CD4-positive, alpha-beta memory T cell (primary cell): ENCODE results near the gene ACOT7. TPM values are rescaled to one million over a fixed set of nuclear protein-coding genes. Genes with fewer than 3 reads are reported as not detected.
A peak's percentile ranks its signal among the peaks of the same experiment; 100 is the strongest.

Experiments
- CTCF ChIA-PET: fragments of 350-600 bp; sonication (Branson Sonifier 250); formaldehyde crosslinking; loops from one replicate; lab custom pipeline; 2021; ENCODE audit warnings: inconsistent platforms; ENCODE audit not compliant: partially characterized antibody; lab: Charles Lee
- POLR2A ChIA-PET: fragments of 350-600 bp; sonication (Branson Sonifier 250); formaldehyde crosslinking; loops from one replicate; lab custom pipeline; 2021; ENCODE audit not compliant: partially characterized antibody; lab: Charles Lee
- DNase-seq, 5 donors: peaks; one replicate each; pipeline versions ENCODE4 v3.0.0 to v3.0.0-alpha.2; 2020 to 2022; ENCODE audit warnings: mixed read lengths in 1 of 5
- H3K27ac ChIP-seq: one replicate; pipeline ENCODE4 v1.7.0; 2013; ENCODE audit warnings: low read depth, low read length
- H3K27me3 ChIP-seq: 2 replicates; pipeline ENCODE4 v1.7.0; 2013; ENCODE audit warnings: mild to moderate bottlenecking, low read length, moderate library complexity; ENCODE audit not compliant: insufficient read depth
- H3K36me3 ChIP-seq: 2 replicates; pipeline ENCODE4 v1.7.0; 2013; ENCODE audit warnings: mild to moderate bottlenecking, low read length, moderate library complexity; ENCODE audit not compliant: insufficient read depth
- H3K4me1 ChIP-seq: 2 replicates; pipeline ENCODE4 v1.7.0; 2013; ENCODE audit warnings: mild to moderate bottlenecking, low read length, moderate library complexity; ENCODE audit not compliant: insufficient read depth
- H3K4me3 ChIP-seq, 2 donors: one replicate each; pipeline ENCODE4 v1.7.0; 2013; ENCODE audit warnings: low read length in 2 of 2, mild to moderate bottlenecking in 1 of 2
- H3K9me3 ChIP-seq, 2 donors: one replicate each; pipeline ENCODE4 v1.7.0; 2013; ENCODE audit warnings: low read length in 2 of 2, control low read depth in 1 of 2; ENCODE audit not compliant: control insufficient read depth in 1 of 2
- H3K27ac Mint-ChIP-seq, 7 donors: one replicate each; pipeline ENCODE4 v1.8.0; 2020 to 2021; ENCODE audit warnings: mixed read lengths in 7 of 7, mild to moderate bottlenecking in 6 of 7, inconsistent platforms in 3 of 7, moderate library complexity in 3 of 7
- H3K27me3 Mint-ChIP-seq, 2 donors: one replicate each; pipeline ENCODE4 v1.8.0; 2020 to 2021; ENCODE audit warnings: mixed read lengths in 2 of 2
- H3K36me3 Mint-ChIP-seq, 2 donors: one replicate each; pipeline ENCODE4 v1.8.0; 2020 to 2021; ENCODE audit warnings: mixed read lengths in 2 of 2, inconsistent platforms in 1 of 2, mild to moderate bottlenecking in 1 of 2
- H3K4me1 Mint-ChIP-seq, 4 donors: one replicate each; pipeline ENCODE4 v1.8.0; 2020 to 2021; ENCODE audit warnings: mixed read lengths in 4 of 4, mild to moderate bottlenecking in 1 of 4
- H3K4me3 Mint-ChIP-seq, 8 donors: one replicate each; pipeline ENCODE4 v1.8.0; 2020 to 2021; ENCODE audit warnings: mixed read lengths in 8 of 8, mild to moderate bottlenecking in 7 of 8, moderate library complexity in 6 of 8, inconsistent platforms in 3 of 8
- H3K9me3 Mint-ChIP-seq, 8 donors: one replicate each; pipeline ENCODE4 v1.8.0; 2020 to 2021; ENCODE audit warnings: mixed read lengths in 8 of 8, mild to moderate bottlenecking in 5 of 8, inconsistent platforms in 3 of 8, moderate library complexity in 1 of 8
- intact Hi-C: fragments of 100-400 bp; cut with micrococcal nuclease; formaldehyde crosslinking; loops from one replicate; pipeline ENCODE4 v1.15.1; 2023
- polyA plus RNA-seq, 2 donors: library from polyadenylated mRNA; unstranded; fragments of 300-500 nt; fragmentation: Illumina TruSeq; gene quantifications; one replicate each; pipeline ENCODE4 v1.2.3, GENCODE V29; 2021
- total RNA-seq, 2 experiments: library from RNA; stranded (reverse); gene quantifications; one replicate each; pipeline ENCODE4 v1.2.3, GENCODE V29; 2021

ACOT7 gene
- total and polyA plus RNA-seq, 4 experiments from 2014 or later: 2.7 to 7.4 (median 4.8) TPM

DNA sequence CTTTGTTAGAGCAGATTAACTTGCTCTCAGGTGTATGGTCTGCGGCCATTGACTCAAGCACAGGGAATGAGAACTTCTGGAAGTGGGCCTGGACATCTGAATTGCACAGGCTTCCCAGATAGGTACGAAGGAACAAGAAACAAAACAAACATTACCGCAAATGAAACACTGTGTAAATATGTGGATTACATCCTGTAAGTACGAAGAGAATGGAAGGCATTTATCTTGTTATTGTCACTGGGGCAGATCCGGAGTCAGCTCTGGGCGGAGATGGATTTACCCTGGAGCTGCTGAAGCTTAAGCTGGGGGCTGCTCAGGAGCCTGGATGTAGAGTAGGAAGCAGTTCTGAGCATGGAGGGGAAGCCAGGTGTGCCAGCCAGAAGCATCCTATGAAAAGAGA is 19.3 kb upstream of the ACOT7 start:
- intact Hi-C loops: no loop called here
- peaks cover 8% of the 10 kb centered on the region for H3K4me1 ChIP-seq
- Mint-ChIP-seq H3K27ac (peak overlapping the region in 1 of 7 donors; percentile 16), H3K4me1 (peaks cover 1 to 7% (median 5%) of the 10 kb centered on the region in 4 donors), H3K9me3 (no peaks in the 10 kb centered on the region), H3K27me3 (peaks cover 38 to 48% of the 10 kb centered on the region in 2 donors), H3K4me3 (no peak overlapping the region), H3K36me3 (no peaks in the 10 kb centered on the region)
- no peak overlapping the region for H3K27ac ChIP-seq
- no peak for DNase-seq
- peaks cover 34% of the 10 kb centered on the region for H3K27me3 ChIP-seq
- no peaks in the 10 kb centered on the region for H3K9me3 ChIP-seq
- no peaks in the 10 kb centered on the region for H3K36me3 ChIP-seq
- CTCF ChIA-PET: interaction anchor here (1.4 to 5.5 kb wide), 5 partner anchors 8 to 166 kb away, joined by 3 to 30 read pairs (median 6); no protein-coding TSS in a partner anchor
- POLR2A ChIA-PET: no interaction called here
- H3K4me3 ChIP-seq: no peak overlapping the region

DNA sequence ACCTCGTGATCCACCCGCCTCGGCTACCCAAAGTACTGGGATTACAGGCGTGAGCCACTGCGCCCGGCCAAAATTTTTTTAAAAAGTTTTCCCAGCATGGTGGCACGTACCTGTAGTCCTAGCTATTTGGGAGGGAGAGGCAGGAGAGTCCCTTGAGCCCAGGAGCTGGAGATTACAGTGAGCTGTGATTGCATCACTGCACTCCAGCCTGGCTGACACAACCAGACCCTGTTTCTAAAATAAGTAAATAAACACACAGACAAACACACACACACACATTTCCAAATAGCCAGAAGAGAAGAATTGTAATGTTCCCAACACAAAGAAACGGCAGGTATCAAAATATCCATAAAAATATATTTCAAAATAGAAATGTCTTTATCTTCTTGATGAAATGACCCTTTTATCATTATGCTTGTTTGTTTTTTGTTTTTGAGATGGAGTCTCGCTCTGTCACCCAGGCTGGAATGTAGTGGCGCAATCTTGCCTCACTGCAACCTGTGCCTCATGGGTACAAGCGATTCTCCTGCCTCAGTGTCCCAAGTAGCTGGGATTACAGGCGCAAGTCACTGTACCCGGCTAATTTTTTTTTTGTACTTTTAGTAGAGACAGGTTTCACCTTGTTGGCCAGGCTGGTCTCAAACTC is 16.8 kb upstream of the ACOT7 start:
- no peak for DNase-seq
- ChIA-PET CTCF (interaction anchor here (1.6 to 5.5 kb wide), 2 partner anchors 12 to 62 kb away, joined by 6 to 30 read pairs; no protein-coding TSS in a partner anchor), POLR2A (no interaction called here)
- Histone ChIP-seq H3K36me3 (no peaks in the 10 kb centered on the region), H3K4me1 (peaks cover 8% of the 10 kb centered on the region), H3K27ac (no peak overlapping the region), H3K27me3 (peaks cover 11% of the 10 kb centered on the region), H3K9me3 (no peaks in the 10 kb centered on the region), H3K4me3 (no peak overlapping the region)
- H3K9me3 Mint-ChIP-seq: no peaks in the 10 kb centered on the region
- H3K4me3 Mint-ChIP-seq: no peak overlapping the region
- no peaks in the 10 kb centered on the region for H3K36me3 Mint-ChIP-seq
- peaks cover 17 to 27% of the 10 kb centered on the region in 2 donors for H3K27me3 Mint-ChIP-seq
- intact Hi-C loops: no loop called here
- H3K27ac Mint-ChIP-seq: no peak overlapping the region
- H3K4me1 Mint-ChIP-seq: peaks cover 0 to 7% (median 5%) of the 10 kb centered on the region in 4 donors

- ChIA-PET CTCF (interaction anchor here (0.6 to 11.7 kb wide), 4 partner anchors 13 to 119 kb away, joined by 4 to 173 read pairs (median 17); no protein-coding TSS in a partner anchor), POLR2A (no interaction called here)
- Histone ChIP-seq H3K36me3 (no peaks in the 10 kb centered on the region), H3K27ac (no peak overlapping the region), H3K9me3 (no peaks in the 10 kb centered on the region), H3K4me3 (no peak overlapping the region), H3K27me3 (peaks cover 5% of the 10 kb centered on the region), H3K4me1 (peaks cover 6% of the 10 kb centered on the region)
- Mint-ChIP-seq H3K4me1 (peaks cover 1 to 8% (median 5%) of the 10 kb centered on the region in 4 donors), H3K36me3 (no peaks in the 10 kb centered on the region), H3K27me3 (peaks cover 12 to 22% of the 10 kb centered on the region in 2 donors), H3K27ac (no peak overlapping the region), H3K4me3 (no peak overlapping the region), H3K9me3 (no peaks in the 10 kb centered on the region)
- DNase-seq: no peak
- intact Hi-C loops: no loop called here
Observed at GRCh38 chr1:6409733-6410132, 16.2 kb upstream of the ACOT7 start.

DNA sequence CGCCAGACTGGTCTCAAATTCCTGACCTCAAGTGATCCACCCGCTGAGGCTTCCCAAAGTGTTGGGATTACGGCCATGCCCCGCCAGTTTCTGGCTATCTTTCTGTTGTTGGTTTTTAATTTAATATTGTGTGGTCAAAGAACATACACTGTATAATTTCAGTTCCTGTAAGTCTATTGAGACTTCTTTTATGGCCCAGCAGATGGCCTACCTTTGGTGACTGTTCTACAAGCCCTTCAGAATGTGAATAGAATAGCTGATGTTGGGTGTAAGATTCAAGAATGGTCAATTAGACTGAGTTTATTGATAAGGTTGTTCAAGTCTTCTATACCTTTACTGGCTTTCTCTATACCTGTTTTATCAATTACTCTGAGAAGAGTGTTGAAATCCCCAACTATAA is 15.5 kb upstream of the ACOT7 start:
- ChIA-PET POLR2A (no interaction called here), CTCF (interaction anchor here (0.6 to 11.7 kb wide), 6 partner anchors 30 to 163 kb away, joined by 3 to 173 read pairs (median 8); no protein-coding TSS in a partner anchor)
- H3K36me3 Mint-ChIP-seq: no peaks in the 10 kb centered on the region
- DNase-seq: no peak
- H3K9me3 Mint-ChIP-seq: no peaks in the 10 kb centered on the region
- H3K27me3 ChIP-seq: no peaks in the 10 kb centered on the region
- no peak overlapping the region for H3K4me3 Mint-ChIP-seq
- H3K27ac Mint-ChIP-seq: no peak overlapping the region
- H3K4me3 ChIP-seq: no peak overlapping the region
- H3K27me3 Mint-ChIP-seq: peaks cover 5 to 15% of the 10 kb centered on the region in 2 donors
- H3K9me3 ChIP-seq: no peaks in the 10 kb centered on the region
- H3K36me3 ChIP-seq: no peaks in the 10 kb centered on the region
- H3K4me1 ChIP-seq: no peaks in the 10 kb centered on the region
- H3K4me1 Mint-ChIP-seq: peaks cover 0 to 4% (median 1%) of the 10 kb centered on the region in 4 donors
- intact Hi-C loops: no loop called here
- no peak overlapping the region for H3K27ac ChIP-seq

GRCh38 chr1:6408023-6408422 is 14.5 kb upstream of the ACOT7 start:
- intact Hi-C loops: no loop called here
- H3K27ac ChIP-seq: no peak overlapping the region
- H3K9me3 Mint-ChIP-seq: no peaks in the 10 kb centered on the region
- no peak overlapping the region for H3K4me3 ChIP-seq
- peaks cover 0 to 3% (median 1%) of the 10 kb centered on the region in 4 donors for H3K4me1 Mint-ChIP-seq
- ChIA-PET POLR2A (no interaction called here), CTCF (interaction anchor here (2.0 to 11.7 kb wide), 3 partner anchors 47 to 161 kb away, joined by 11 to 173 read pairs (median 71); no protein-coding TSS in a partner anchor)
- H3K4me3 Mint-ChIP-seq: no peak overlapping the region
- no peaks in the 10 kb centered on the region for H3K27me3 ChIP-seq
- H3K27ac Mint-ChIP-seq: no peak overlapping the region
- H3K36me3 ChIP-seq: no peaks in the 10 kb centered on the region
- no peaks in the 10 kb centered on the region for H3K4me1 ChIP-seq
- no peaks in the 10 kb centered on the region for H3K9me3 ChIP-seq
- H3K27me3 Mint-ChIP-seq: peaks cover 4 to 12% of the 10 kb centered on the region in 2 donors
- DNase-seq: no peak
- H3K36me3 Mint-ChIP-seq: no peaks in the 10 kb centered on the region

DNA sequence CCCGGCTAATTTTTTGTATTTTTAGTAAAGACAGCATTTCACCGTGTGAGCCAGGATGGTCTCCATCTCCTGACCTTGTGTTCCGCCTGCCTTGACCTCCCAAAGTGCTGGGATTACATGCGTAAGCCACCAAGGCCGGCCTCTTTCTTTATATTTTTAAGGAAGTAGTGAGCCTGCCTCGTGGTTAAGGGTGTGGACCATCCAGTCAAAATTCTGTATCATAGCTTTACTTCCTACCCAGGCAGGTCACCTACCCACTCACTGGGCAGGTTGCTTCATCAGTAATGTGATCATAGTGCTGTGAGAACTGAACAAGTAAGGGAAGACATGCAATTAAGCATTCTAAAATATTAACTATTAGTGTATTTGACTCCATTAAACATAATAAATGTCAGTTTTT is 8.1 kb upstream of the ACOT7 start:
- no peak for DNase-seq
- intact Hi-C loops: no loop called here
- peaks cover 0 to 5% (median 4%) of the 10 kb centered on the region in 4 donors for H3K4me1 Mint-ChIP-seq
- no peak overlapping the region for H3K4me3 Mint-ChIP-seq
- Histone ChIP-seq H3K4me1 (no peaks in the 10 kb centered on the region), H3K36me3 (no peaks in the 10 kb centered on the region), H3K27me3 (no peaks in the 10 kb centered on the region), H3K9me3 (no peaks in the 10 kb centered on the region), H3K4me3 (no peak overlapping the region), H3K27ac (no peak overlapping the region)
- H3K27ac Mint-ChIP-seq: no peak overlapping the region
- ChIA-PET POLR2A (no interaction called here), CTCF (interaction anchor here (0.7 to 11.7 kb wide), 7 partner anchors 13 to 155 kb away, joined by 3 to 173 read pairs (median 8); no protein-coding TSS in a partner anchor)
- H3K9me3 Mint-ChIP-seq: no peaks in the 10 kb centered on the region
- no peaks in the 10 kb centered on the region for H3K36me3 Mint-ChIP-seq
- H3K27me3 Mint-ChIP-seq: peaks cover 2 to 4% of the 10 kb centered on the region in 2 donors

DNA sequence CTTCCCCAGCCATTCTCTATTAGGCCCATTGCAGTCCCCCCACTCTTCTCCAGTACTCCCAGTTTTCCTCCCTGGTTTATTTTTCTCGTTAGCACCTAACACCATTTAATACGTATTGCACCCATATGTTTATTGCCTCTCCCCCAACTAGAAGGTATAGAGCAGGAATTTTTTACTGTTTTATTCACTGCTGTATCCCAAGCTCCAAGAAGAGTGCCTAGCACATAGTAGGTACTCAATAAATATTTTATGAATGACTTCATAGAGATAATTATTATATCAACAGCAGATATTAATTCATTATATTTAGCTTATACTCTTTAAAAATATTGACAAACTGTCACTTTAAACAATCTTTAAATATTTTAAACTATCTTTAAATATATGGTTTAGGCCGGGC is 5.7 kb upstream of the ACOT7 start:
- Histone ChIP-seq H3K36me3 (no peaks in the 10 kb centered on the region), H3K9me3 (no peaks in the 10 kb centered on the region), H3K27me3 (no peaks in the 10 kb centered on the region), H3K4me3 (no peak overlapping the region), H3K27ac (no peak overlapping the region), H3K4me1 (peaks cover 8% of the 10 kb centered on the region)
- intact Hi-C loops: no loop called here
- DNase-seq: no peak
- Mint-ChIP-seq H3K9me3 (no peaks in the 10 kb centered on the region), H3K27me3 (peaks cover 2 to 4% of the 10 kb centered on the region in 2 donors), H3K4me1 (peaks cover 4 to 14% (median 7%) of the 10 kb centered on the region in 4 donors), H3K27ac (peak overlapping the region in 1 of 7 donors; percentile 21), H3K36me3 (no peaks in the 10 kb centered on the region), H3K4me3 (peak overlapping the region in 1 of 8 donors; percentile 16)
- CTCF ChIA-PET: interaction anchor here (1.4 to 11.7 kb wide), 4 partner anchors 22 to 152 kb away, joined by 3 to 173 read pairs (median 5); no protein-coding TSS in a partner anchor
- POLR2A ChIA-PET: interaction anchor here (1.1 kb wide), 1 partner anchor 51 kb away, joined by 4 read pairs; no protein-coding TSS in a partner anchor
